Heart right ventricle (tissue), 16 donors: Measurements from ENCODE around the gene CDCA5. TPM values are rescaled to one million over a fixed set of nuclear protein-coding genes. Genes with fewer than 3 reads are reported as not detected.
A peak's percentile ranks its signal among the peaks of the same experiment; 100 is the strongest.

ENCODE experiments used
- ATAC-seq, 8 donors: fragments of 200-7000 bp; cut with Tn5 transposase; one replicate each; pipeline ENCODE4 v1.9.1; 2020; ENCODE audit warnings: mild to moderate bottlenecking in 8 of 8, moderate library complexity in 8 of 8, moderate number of reproducible peaks in 1 of 8
- DNase-seq, 2 donors: peaks; one replicate each; pipeline ENCODE4 v3.0.0-alpha.2; 2020
- H3K27ac ChIP-seq, 10 donors: fragments of 200-600 bp; sonication (generic) in 2 of 10; one replicate each; pipeline versions ENCODE4 v1.5.0 to v1.8.0; 2020 to 2022; ENCODE audit warnings: mild to moderate bottlenecking in 3 of 10
- H3K27me3 ChIP-seq, 7 donors: fragments of 200-600 bp; one replicate each; pipeline ENCODE4 v1.8.0; 2021 to 2022; ENCODE audit warnings: mild to moderate bottlenecking in 2 of 7
- H3K36me3 ChIP-seq, 9 donors: fragments of 200-600 bp; sonication (generic) in 1 of 9; one replicate each; pipeline versions ENCODE4 v1.5.0 to v1.8.0; 2020 to 2022; ENCODE audit warnings: mild to moderate bottlenecking in 2 of 9
- H3K4me1 ChIP-seq, 9 donors: fragments of 200-600 bp; sonication (generic) in 1 of 9; one replicate each; pipeline versions ENCODE4 v1.5.0 to v1.8.0; 2020 to 2022; ENCODE audit warnings: mild to moderate bottlenecking in 4 of 9
- H3K4me3 ChIP-seq, 10 donors: fragments of 200-600 bp; sonication (generic) in 2 of 10; one replicate each; pipeline versions ENCODE4 v1.5.0 to v1.8.0; 2020 to 2022; ENCODE audit warnings: mild to moderate bottlenecking in 7 of 10, moderate library complexity in 2 of 10
- H3K9me3 ChIP-seq, 11 donors: fragments of 200-600 bp in 10 of 11; sonication (generic) in 2 of 11; one replicate each; pipeline versions ENCODE4 v1.5.0 to v1.8.0; 2013 to 2022; ENCODE audit warnings: mild to moderate bottlenecking in 2 of 11, control low read depth in 1 of 11, moderate library complexity in 1 of 11
- CTCF ChIP-seq, 9 donors: fragments of 200-600 bp; sonication (generic) in 2 of 9; IDR thresholded peaks; one replicate each; pipeline versions ENCODE4 v1.5.0 to v1.8.0; 2021 to 2022; ENCODE audit warnings: antibody characterized with exemption in 9 of 9, mild to moderate bottlenecking in 5 of 9, moderate library complexity in 1 of 9
- WGBS, 2 donors: extraction: QIAGEN DNeasy Blood & Tissue Kit; methylation state at CpG; one replicate each; pipeline ENCODE4 v1.1.7; 2013; ENCODE audit warnings: inconsistent platforms in 1 of 2; 5-methylcytosine and 5-hydroxymethylcytosine counted together
- intact Hi-C, 10 donors: fragments of 100-400 bp; cut with DNase I; formaldehyde crosslinking; loops; one replicate each; pipeline versions ENCODE4 v1.11.1 to v1.14.2; 2022
- polyA plus RNA-seq, 2 donors: library from polyadenylated mRNA; stranded (reverse); fragments of 200-250 nt; gene quantifications; one replicate each; pipeline ENCODE4 v1.2.3, GENCODE V29; 2013
- total RNA-seq, 10 donors: library from RNA; stranded (reverse); fragmentation: NEBNext Ultra II Directional in 3 of 10; extraction: Animal tissue kit (Norgen Biotek cat#: 25700) in 3 of 10; gene quantifications; one replicate each; pipeline versions ENCODE4 v1.2.1 to v1.2.4, GENCODE V29; 2021 to 2023
- donor health status: Arrhythmogenic right ventricular cardiomyopathy.
- donor health status: ischemic (EF 13 %, LVEDD 7.1; RV severe dilation, severe dysfunction).
- donor health status: healthy with polysubstance abuse.
- donor health status: DM: no; HTN: yes; CAD: no.
- donor health status: DM: no; HTN: no; CAD: no.
- donor health status: ischemic (EF 25% LVEDD 6.9; RV normal size, moderate dysfunction).
- donor health status: ischemic (EF 25% LVEDD 5.7; RV mildly dilated, moderate dysfunction).
- donor health status: healthy.
- donor health status: DM: yes; HTN: yes; CAD: no.
- donor health status: Ischemic cardiomyopathy.
- donor health status: ischemic (EF 35%, LVEDD 5.7; RV mildly dilated, moderate dysfunction).
- donor health status: nonischemic (EF 11% LVEDD 7.7; RV severe dilation, severe dysfunction).
- donor health status: DM: yes; HTN: yes; CAD: no.
- donor health status: PGD.
- donor health status: ischemic (EF 29% LVEDD 5.4; RV normal size, mild dysfunction).
- donor health status: nonischemic (EF 23%, LVEDD 6.1; RV moderate dilation, normal function).

The CDCA5 gene
- total and polyA plus RNA-seq, 12 donors: 0.45 to 5.3 (median 0.90) TPM

GRCh38 chr11:65087827-65088226, 4.0 kb upstream of the CDCA5 start:
- H3K9me3 ChIP-seq: no peaks in the 10 kb centered on the region
- TF ChIP-seq CTCF (IDR thresholded peaks at IDR 0.05): no peak
- H3K4me3 ChIP-seq: no peak overlapping the region
- peaks cover 0 to 52% (median 17%) of the 10 kb centered on the region in 9 donors for H3K36me3 ChIP-seq
- no peaks in the 10 kb centered on the region for H3K27me3 ChIP-seq
- peaks cover 6 to 23% (median 20%) of the 10 kb centered on the region in 9 donors for H3K4me1 ChIP-seq
- no peak overlapping the region for H3K27ac ChIP-seq
- ATAC-seq (no peak), DNase-seq (no peak)
- intact Hi-C loops: loop anchor here in 3 of 10 donors (5.0 to 10.0 kb wide), 3 partner anchors 41 to 163 kb away; partner anchors contain the start of genes ARL2 (in 1 of the 3) and PPP2R5B (in 1 of the 3)
- 92% methylated on average over 15 of the region's 15 CpGs for WGBS, 2 donors

GRCh38 chr11:65087216-65087615, 3.4 kb upstream of the CDCA5 start:
- Histone ChIP-seq H3K4me1 (peaks cover 6 to 27% (median 20%) of the 10 kb centered on the region in 9 donors), H3K27me3 (no peaks in the 10 kb centered on the region), H3K27ac (no peak overlapping the region), H3K4me3 (no peak overlapping the region), H3K36me3 (peaks cover 0 to 52% (median 17%) of the 10 kb centered on the region in 9 donors), H3K9me3 (no peaks in the 10 kb centered on the region)
- WGBS, 2 donors: 91% methylated on average over 11 of the region's 11 CpGs
- DNase-seq (no peak), ATAC-seq (no peak)
- no peak for TF ChIP-seq CTCF (IDR thresholded peaks at IDR 0.05)
- intact Hi-C loops: loop anchor here in 3 of 10 donors (5.0 to 10.0 kb wide), 3 partner anchors 40 to 162 kb away; partner anchors contain the start of genes ARL2 (in 1 of the 3) and PPP2R5B (in 1 of the 3)

- intact Hi-C loops: loop anchor here in 3 of 10 donors (5.0 to 10.0 kb wide), 3 partner anchors 40 to 162 kb away; partner anchors contain the start of genes ARL2 (in 1 of the 3) and PPP2R5B (in 1 of the 3)
- Histone ChIP-seq H3K4me3 (no peak overlapping the region), H3K27me3 (no peaks in the 10 kb centered on the region), H3K9me3 (no peaks in the 10 kb centered on the region), H3K36me3 (peaks cover 0 to 52% (median 17%) of the 10 kb centered on the region in 9 donors), H3K4me1 (peaks cover 6 to 28% (median 20%) of the 10 kb centered on the region in 9 donors), H3K27ac (no peak overlapping the region)
- DNase-seq (no peak), ATAC-seq (no peak)
- 93 to 94% methylated on average over 9 of the region's 9 CpGs for WGBS, 2 donors
- no peak for TF ChIP-seq CTCF (IDR thresholded peaks at IDR 0.05)
Measured at GRCh38 chr11:65086809-65087208, 3.0 kb upstream of the CDCA5 start.

GRCh38 chr11:65085446-65085845, 1.6 kb upstream of the CDCA5 start:
- intact Hi-C loops: loop anchor here in 5 of 10 donors (2.0 to 10.0 kb wide), 6 partner anchors 37 to 161 kb away; partner anchors contain the start of genes ARL2 (in 1 of the 5), FAU (in 1 of the 5), MRPL49 (in 1 of the 5) and PPP2R5B (in 1 of the 5)
- 88 to 94% methylated on average over 4 of the region's 4 CpGs for WGBS, 2 donors
- DNase-seq: no peak

More at GRCh38 chr11:65085446-65085845, 1.6 kb upstream of the CDCA5 start:
- H3K4me3 ChIP-seq: peak overlapping the region in 3 of 10 donors; percentile 70 to 82 (median 73)
- peaks cover 0 to 58% (median 17%) of the 10 kb centered on the region in 9 donors for H3K36me3 ChIP-seq
- H3K9me3 ChIP-seq: no peaks in the 10 kb centered on the region
- TF ChIP-seq CTCF (IDR thresholded peaks at IDR 0.05): no peak
- H3K27ac ChIP-seq: no peak overlapping the region
- peaks cover 6 to 34% (median 20%) of the 10 kb centered on the region in 9 donors for H3K4me1 ChIP-seq
- no peaks in the 10 kb centered on the region for H3K27me3 ChIP-seq
- no peak for ATAC-seq
